NCI-H2196 treated with DMSO at 0.1 percent for 48 hours (cell line): Measurements from ENCODE around the gene OR4F6.

Experiments used
- DNase-seq: peaks from one replicate; lab custom pipeline; 2025; ENCODE audit not compliant: unreplicated experiment; lab: John Stamatoyannopoulos, UW

Gene OR4F6

GRCh38 chr15:101804375-101804774 lies 1.1 kb downstream of the OR4F6 start:
- no peak for DNase-seq

GRCh38 chr15:101804941-101805340 lies 1.6 kb downstream of the OR4F6 start:
- DNase-seq: no peak

DNA sequence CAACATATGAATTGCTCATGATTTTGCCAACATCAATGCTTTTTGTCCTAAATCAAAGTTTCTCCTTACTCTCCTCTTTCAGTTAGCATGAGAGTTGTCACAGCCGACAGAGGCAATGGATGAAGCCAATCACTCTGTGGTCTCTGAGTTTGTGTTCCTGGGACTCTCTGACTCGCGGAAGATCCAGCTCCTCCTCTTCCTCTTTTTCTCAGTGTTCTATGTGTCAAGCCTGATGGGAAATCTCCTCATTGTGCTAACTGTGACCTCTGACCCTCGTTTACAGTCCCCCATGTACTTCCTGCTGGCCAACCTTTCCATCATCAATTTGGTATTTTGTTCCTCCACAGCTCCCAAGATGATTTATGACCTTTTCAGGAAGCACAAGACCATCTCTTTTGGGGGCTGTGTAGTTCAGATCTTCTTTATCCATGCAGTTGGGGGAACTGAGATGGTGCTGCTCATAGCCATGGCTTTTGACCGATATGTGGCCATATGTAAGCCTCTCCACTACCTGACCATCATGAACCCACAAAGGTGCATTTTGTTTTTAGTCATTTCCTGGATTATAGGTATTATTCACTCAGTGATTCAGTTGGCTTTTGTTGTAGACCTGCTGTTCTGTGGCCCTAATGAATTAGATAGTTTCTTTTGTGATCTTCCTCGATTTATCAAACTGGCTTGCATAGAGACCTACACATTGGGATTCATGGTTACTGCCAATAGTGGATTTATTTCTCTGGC lies 2.5 kb downstream of the OR4F6 start:
- DNase-seq: no peak

DNA sequence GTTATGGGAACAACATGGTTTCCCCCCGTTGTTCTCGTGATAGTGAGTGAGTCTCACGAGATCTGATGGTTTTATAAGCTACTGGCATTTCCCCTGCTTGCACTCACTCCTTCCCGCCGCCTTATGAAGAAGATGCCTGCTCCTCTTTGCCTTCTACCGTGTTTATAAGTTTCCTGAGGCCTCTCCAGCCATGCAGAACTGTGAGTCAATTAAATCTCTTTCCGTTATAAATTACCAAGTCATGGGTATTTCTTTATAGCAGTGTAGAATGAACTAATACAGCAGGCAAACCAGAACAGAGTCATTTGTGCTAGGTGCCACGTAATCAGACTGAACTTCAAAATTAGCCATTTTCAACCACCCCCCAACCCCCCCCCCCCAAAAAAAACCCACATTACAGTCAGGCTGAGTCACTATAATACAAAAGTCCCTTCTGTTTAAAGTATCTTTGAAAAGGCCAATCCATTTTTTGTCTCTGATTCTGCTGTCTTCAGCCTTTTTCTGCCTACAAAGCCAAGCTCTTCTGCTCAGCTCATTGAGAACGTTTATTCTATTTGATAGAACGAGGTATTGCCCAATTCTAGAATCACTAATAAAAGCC lies 4.1 kb downstream of the OR4F6 start:
- no peak for DNase-seq

- peak; percentile 27 for DNase-seq
Observed at GRCh38 chr15:101808201-101808600, 4.9 kb downstream of the OR4F6 start.

GRCh38 chr15:101810456-101810855 lies 7.1 kb downstream of the OR4F6 start:
- no peak for DNase-seq

- no peak for DNase-seq
Observed at GRCh38 chr15:101810876-101811275, 7.6 kb downstream of the OR4F6 start.

GRCh38 chr15:101811902-101812301 lies 8.6 kb downstream of the OR4F6 start, which contains the start of gene OR4F15:
Gene OR4F15, plus strand, starts transcription at chr15:101812202. Its CDS starts 5,985 bp downstream, at chr15:101818187.
- DNase-seq: no peak

- no peak for DNase-seq
Observed at GRCh38 chr15:101813803-101814534, 10.7 kb downstream of the OR4F6 start.

DNA sequence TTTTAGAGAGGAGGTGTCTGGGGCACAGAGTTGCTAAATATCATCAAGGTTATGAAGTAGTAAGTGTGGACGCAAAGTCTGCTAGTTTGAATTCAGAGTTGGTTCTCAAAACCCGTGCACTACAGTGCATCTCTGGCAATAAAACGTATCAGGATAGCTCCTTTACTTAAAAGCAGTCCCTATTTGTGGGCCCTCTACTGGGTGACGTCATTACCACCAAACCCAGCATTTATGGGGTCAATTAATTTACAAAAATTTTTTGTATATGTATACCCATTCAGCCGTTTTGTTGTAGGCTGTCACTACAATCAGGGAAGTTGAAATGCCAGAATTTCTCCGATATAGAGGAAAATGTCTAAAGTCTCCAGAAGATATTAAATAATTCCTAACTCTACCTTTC lies 17.5 kb downstream of the OR4F6 start:
- no peak for DNase-seq

GRCh38 chr15:101827257-101827656 lies 23.9 kb downstream of the OR4F6 start:
- DNase-seq: no peak

- no peak for DNase-seq
Observed at GRCh38 chr15:101828774-101829173, 25.5 kb downstream of the OR4F6 start.

GRCh38 chr15:101841656-101842055 lies 38.3 kb downstream of the OR4F6 start:
- DNase-seq: no peak

GRCh38 chr15:101844916-101845315 lies 41.6 kb downstream of the OR4F6 start:
- no peak for DNase-seq

DNA sequence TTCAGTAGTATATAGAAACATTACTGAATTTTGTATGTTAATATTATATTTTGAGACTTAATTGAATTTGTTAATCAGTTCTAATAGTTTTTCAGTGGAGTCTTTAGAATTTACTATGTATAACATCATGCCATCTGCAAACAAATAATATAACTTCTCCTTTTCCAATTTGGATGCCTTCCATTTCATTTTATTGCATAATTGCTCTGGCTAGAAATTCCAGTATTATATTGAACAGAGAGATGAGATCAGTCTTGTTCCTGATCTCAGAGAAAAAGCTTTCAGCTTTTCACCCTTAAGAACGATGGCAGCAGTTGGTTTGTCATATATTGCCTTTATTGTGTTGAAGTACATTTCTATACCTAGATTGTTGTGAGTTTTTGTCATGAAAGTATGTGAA lies 49.0 kb downstream of the OR4F6 start:
- DNase-seq: no peak
